Adrenal gland (tissue), 5 donors: ENCODE results near the gene PLAGL1.

ENCODE experiments used
- CTCF ChIP-seq, 6 experiments: fragments of 450-650 bp in 4 of 6; fragments of 200-600 bp in 2 of 6; sonication (generic) in 1 of 6; IDR thresholded peaks; 1 replicate in 5 of 6; 2 replicates in 1 of 6; pipeline versions ENCODE4 v1.5.1 to v1.8.0; 2016 to 2021; ENCODE audit warnings: antibody characterized with exemption in 6 of 6, mild to moderate bottlenecking in 2 of 6, moderate library complexity in 1 of 6
- POLR2A ChIP-seq, 2 donors: fragments of 450-650 bp; IDR thresholded peaks; one replicate each; pipeline ENCODE4 v1.6.1; 2017; ENCODE audit warnings: antibody characterized with exemption in 2 of 2, mild to moderate bottlenecking in 2 of 2, moderate library complexity in 1 of 2
- donor health status: DM: no; HTN: no; CAD: no.

GRCh38 chr6:143959927-143960326 is 48.1 kb downstream of the PLAGL1 start:
- TF ChIP-seq CTCF (IDR thresholded peaks at IDR 0.05) = no peak
- TF ChIP-seq POLR2A (IDR thresholded peaks at IDR 0.05) = no peak
